ENCODE measurements around the gene GGTLC2.
A peak's percentile ranks its signal among the peaks of the same experiment; 100 is the strongest.

GGTLC2 gene

GRCh38 chr22:22689621-22690345, 45.4 kb downstream of the GGTLC2 start:
- DNase-seq (ENCODE audit: low read depth in 1 of 2, low spot score in 1 of 2): no peak

DNA sequence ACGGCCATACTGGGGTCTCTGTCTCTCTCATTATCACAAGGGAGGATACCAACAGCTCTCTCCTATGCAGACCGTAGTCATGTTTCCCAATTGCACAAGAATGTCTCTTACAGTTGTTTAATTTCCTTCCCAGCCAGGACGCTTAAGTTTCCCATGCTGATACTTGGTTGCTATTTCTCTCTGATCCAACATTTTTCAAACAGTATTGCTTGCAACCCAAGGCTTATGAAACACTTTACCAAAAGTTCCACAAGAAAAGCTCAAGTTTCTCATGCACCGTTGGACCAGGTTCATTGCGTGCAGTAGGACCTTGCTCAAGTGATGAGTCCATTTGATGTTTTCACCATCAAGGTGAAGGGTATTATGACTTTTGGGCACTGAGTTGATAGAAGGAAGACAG, 46.6 kb downstream of the GGTLC2 start:
- no peak for DNase-seq (ENCODE audit: low read depth in 1 of 2, low spot score in 1 of 2)

DNA sequence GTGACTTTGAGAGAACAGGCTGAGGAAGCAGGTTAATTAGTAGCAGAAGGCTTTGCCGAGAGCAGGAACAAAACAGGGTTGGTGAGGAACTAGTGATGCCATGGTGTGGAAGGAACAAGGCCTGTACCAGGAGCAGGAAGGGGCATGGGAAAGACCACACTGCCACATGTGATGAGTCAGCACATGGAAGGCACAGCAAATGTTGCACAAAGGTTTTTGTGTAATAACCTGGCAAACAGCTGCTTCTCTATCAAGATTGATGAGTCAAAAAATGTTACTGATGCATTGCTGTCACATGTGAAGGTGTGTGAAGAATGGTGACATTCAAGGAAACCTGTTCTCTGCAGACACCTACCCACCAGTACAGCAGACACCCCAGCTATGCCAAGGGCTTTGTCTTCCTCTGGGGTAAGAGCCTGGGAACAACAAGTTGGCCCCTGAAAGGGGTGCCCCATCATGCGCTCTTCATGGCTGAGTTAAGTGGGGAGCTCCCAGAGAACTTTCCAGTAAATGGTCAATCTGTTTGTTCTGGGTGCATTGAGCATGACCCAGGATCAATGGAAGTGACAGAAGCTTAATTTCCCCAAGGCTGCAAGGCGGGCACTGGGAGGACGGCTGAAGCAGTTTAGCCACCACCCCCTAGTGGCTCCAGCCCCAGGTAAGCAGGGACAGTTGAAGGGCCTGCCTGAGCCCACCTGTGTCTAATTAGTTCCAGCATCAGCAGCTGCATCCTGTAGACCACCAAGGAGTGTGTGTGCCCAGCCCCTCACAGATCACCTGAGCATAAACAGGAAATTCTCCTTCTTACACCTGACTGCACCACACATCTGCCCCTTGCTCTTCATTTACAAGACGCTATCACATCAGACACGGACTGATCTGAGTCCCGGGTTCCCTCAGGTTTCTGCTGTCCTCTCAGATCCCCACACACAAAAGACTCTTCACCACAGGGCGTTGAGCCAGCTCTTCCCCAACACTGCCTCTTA, 47.6 kb downstream of the GGTLC2 start:
- DNase-seq (ENCODE audit: low read depth in 1 of 2, low spot score in 1 of 2): no peak

- peak; percentile 36 to 47 for DNase-seq (ENCODE audit: low read depth in 1 of 2, low spot score in 1 of 2)
These were observed 48.5 kb downstream of the GGTLC2 start for GRCh38 chr22:22692707-22693530.

GRCh38 chr22:22693531-22693884, 49.1 kb downstream of the GGTLC2 start:
- no peak for DNase-seq (ENCODE audit: low read depth in 1 of 2, low spot score in 1 of 2)

DNA sequence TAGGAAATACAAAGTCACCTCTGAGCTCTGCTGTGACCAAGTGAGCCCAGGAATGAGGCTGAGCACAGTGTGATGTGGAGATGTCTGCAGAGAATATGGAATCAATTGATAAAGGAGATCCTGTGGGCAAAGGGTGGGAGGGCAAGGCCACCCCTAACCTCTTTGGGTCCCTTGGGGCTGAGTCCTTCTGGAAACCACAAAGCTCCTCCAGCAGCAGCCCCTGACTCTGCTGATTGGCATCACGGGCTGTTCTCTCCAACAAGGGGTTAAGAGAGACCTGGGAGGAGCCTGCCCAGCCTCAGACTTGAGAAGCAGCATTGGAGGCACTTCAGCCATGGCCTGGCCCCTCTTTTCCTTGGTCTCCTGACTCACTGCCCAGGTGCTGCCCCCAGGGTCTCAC, 49.7 kb downstream of the GGTLC2 start:
- DNase-seq (ENCODE audit: low read depth in 1 of 2, low spot score in 1 of 2): no peak

DNA sequence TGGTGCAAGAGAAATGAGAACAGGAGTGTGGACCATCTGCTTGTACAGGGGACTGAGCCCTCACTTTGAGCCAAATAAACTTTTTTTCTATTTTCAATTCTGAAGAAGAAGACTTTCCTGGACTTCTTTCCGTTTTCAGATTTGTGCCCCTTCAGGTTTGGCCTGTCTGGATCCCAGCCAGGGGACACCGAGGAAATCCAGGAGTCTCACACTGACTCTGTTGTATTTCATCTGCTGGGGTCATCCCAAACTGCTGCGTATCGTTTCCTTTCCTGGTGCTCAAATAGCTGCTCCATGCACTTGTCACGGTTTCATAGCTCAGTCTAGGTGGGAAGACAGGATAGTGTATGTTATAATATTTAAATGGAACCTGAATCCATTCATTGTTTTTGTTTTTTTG, 51.7 kb downstream of the GGTLC2 start:
- DNase-seq (ENCODE audit: low read depth in 1 of 2, low spot score in 1 of 2): no peak

Measured in activated CD4-positive, alpha-beta T cell treated with anti-CD3 and anti-CD28 coated beads, Interleukin-2, amount 50 U/mL, for 24 hours (primary cell).